Activated CD4-positive, CD25-positive, alpha-beta regulatory T cell treated with anti-CD3 and anti-CD28 coated beads, Interleukin-2, amount 50 U/mL, for 16 hours (primary cell): ENCODE measurements around the gene ANGPT4.

ENCODE experiments used
- DNase-seq: peaks from one replicate; pipeline ENCODE4 v3.0.0-alpha.2; 2020; ENCODE audit warnings: low read depth, low spot score

Gene ANGPT4

DNA sequence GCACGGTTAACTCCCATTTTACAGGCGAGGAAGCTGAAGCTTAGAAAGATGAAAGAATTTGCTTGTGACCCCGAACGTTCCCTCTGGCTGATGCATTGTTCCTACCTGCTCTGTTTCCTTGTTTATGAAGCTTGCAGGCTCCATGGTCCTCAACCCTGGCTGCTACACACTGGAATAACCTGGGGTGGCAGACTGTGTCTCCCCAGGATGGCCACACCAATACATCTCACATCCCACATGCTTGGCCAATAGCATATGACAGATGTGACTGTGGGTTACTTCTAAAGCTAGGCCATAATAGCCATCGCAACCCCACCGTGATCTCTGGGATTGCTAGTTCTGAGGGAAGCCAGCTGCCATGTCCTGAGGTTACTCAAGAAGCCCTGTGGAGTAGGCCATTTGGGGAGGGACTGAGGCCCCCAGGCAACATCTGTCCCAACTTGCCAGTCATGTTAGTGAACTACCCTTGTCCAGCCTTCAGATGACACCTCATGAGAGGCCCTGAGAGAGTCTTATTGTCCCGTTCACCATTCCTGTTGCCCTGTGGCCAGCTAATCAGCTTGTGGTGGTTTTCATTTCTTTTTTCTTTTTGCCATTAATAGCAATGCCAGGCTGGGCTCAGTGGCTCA lies 89.3 kb downstream of the ANGPT4 start:
- DNase-seq, result no peak

DNA sequence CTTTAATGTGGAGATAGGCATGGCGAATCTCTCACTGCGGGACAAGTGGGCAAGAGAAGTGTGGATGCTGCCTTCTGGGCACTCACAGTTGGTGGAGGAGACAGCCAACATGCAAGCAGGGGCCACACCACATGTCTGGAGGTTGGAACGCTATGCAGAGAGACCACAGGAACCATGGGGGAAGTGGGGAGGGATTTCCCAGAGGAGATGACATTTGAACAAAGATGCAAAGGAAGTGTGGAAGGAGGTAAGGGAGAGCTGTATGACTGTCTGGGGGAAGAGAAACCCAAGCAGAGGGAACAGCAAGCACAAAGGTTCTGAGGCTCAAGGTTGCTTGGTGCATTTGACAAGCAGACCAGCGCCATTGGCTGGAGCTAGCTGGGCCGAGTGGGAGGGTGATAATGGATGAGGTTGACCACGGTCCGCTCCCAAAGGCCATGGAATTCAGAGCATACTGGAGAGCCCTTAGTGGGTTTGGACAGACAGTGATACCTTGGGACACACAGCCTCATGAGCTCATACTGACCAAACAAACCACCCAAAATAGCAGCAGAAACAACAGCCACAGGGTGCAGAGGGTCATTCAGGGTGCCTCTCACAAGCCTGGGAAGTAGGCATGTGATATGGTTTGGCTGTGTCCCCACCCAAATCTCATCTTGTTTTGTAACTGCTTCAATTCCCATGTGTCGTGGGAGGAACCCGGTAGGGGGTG lies 90.3 kb downstream of the ANGPT4 start:
- DNase-seq, result no peak

DNA sequence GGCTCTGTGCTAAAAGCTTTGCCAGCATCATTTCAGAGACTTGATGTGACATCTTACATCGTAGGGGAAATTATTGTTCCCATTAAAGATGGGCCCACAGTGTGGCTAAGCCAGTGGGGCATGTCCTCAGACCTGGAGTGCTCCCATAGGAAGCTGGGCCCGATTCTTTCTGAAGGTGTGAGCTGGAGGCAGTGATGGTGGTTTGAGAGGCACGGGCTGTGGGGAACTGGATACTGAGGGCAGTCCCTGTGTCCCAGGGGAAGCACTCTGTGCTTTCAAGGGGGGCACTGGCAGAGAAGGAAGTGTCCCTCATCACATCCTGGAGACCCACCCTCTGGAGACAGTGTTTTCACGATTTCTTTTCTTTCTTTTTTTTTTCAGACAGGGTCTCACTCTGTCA lies 91.2 kb downstream of the ANGPT4 start:
- DNase-seq, result no peak

DNA sequence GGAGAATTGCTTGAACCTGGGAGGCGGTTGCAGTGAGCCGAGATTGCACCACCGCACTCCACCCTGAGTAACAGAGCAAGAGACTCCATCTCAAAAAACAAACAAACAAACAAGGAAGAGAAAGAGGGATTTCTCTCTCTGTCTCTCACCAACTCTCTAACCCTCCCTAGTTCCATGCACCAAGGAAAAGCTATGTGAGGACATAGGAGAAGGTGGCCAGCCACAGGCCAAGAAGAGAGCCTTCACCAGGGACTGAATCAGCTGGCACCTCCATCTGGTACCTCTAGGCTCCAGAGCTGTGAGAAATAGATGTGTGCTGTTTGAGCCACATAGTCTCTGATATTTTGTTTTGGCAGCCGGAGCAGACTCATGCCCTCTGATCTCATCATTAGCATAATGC lies 91.6 kb downstream of the ANGPT4 start:
- DNase-seq, result no peak

GRCh38 chr20:823574-823902 lies 92.6 kb downstream of the ANGPT4 start:
- no peak for DNase-seq

DNA sequence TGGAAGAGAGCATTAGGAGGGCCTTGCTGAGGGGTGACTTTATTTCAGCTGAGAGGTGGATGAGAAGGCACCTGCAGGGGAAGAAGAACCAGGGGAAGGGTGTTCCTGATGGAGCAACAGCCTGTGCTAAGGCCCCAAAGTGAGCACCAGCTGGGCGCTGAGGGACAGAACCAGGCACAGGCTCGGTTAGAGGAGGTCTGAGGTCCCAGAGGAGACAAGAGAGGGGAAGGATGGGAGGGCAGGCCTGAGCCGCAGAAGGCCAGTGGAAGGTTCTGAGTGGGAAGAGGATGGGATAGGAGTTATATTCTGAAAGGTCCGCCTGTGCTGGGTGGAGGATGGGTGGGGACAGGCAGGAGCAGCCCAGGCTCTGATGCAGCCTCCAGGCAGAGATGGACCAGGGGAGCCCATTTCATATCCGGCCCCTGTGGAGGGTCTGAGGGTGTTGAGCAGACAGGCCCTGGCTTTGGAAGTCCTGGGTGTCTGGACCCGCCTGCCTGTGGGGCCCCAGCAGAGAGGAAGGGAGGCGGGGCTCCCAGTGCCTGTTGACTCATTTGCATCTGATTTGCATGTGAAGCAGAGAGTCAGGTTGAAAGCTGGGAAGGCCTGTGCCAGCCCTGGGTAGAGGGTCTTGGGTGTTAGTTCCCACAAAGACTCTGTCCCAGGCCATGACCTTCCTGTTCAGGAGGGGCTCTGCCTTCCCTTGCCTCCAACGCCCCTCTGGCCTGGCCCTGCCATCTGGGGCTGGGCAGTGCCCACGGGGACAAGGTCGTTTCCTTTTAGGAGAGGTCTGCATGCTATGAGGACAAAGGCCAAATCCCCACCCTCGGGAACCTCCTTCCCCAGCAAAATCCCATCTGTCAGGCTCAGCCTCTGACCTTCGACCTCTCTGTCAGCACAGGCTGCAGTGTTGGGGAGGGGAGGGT lies 93.2 kb downstream of the ANGPT4 start:
- DNase-seq, result no peak

GRCh38 chr20:821731-822065 lies 94.4 kb downstream of the ANGPT4 start:
- no peak for DNase-seq

- DNase-seq, result no peak
These were observed 94.9 kb downstream of the ANGPT4 start for GRCh38 chr20:821046-821730.

GRCh38 chr20:820323-820953 lies 95.7 kb downstream of the ANGPT4 start:
- no peak for DNase-seq
